ENCODE measurements around the gene RCBTB1. TPM values are rescaled to one million over a fixed set of nuclear protein-coding genes. Genes with fewer than 3 reads are reported as not detected.

Gene RCBTB1
- total RNA-seq, 1 donor from 2014 or later: 11.9 TPM

- TF ChIP-seq, protein P1, sequence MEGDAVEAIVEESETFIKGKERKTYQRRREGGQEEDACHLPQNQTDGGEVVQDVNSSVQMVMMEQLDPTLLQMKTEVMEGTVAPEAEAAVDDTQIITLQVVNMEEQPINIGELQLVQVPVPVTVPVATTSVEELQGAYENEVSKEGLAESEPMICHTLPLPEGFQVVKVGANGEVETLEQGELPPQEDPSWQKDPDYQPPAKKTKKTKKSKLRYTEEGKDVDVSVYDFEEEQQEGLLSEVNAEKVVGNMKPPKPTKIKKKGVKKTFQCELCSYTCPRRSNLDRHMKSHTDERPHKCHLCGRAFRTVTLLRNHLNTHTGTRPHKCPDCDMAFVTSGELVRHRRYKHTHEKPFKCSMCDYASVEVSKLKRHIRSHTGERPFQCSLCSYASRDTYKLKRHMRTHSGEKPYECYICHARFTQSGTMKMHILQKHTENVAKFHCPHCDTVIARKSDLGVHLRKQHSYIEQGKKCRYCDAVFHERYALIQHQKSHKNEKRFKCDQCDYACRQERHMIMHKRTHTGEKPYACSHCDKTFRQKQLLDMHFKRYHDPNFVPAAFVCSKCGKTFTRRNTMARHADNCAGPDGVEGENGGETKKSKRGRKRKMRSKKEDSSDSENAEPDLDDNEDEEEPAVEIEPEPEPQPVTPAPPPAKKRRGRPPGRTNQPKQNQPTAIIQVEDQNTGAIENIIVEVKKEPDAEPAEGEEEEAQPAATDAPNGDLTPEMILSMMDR (conservative IDR thresholded peaks at IDR 0.05; ENCODE audit: low read depth, low read length): no peak
- no peak overlapping the region for H3K4me3 ChIP-seq (ENCODE audit: low read depth, low read length)
- peak; percentile 32 for DNase-seq (ENCODE audit: low read depth)
Observed at GRCh38 chr13:49540552-49540951, 44.8 kb downstream of the RCBTB1 start.

GRCh38 chr13:49539746-49540145, 45.6 kb downstream of the RCBTB1 start:
- TF ChIP-seq, protein P1 (conservative IDR thresholded peaks at IDR 0.05; ENCODE audit: low read depth, low read length): no peak
- no peak for DNase-seq (ENCODE audit: low read depth)
- no peak overlapping the region for H3K4me3 ChIP-seq (ENCODE audit: low read depth, low read length)

DNA sequence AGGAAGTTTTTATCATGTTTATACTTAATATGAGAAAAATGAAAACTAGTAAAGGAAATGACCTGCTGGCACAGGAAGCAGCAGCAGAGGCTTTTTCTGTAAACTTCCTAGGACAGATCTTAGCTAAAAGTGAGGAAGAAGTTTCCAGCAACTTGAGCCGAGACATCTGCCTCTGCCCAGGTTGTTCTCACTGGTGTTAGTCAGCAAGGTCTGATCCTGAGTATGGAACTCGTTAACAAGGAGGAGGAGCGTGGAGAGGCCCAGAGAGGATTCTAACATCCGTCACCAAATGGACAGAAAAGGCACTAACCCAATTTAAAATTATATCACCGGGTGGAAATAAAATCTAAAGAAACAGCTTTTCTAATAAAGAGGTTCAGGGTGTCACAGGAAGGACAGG, 46.0 kb downstream of the RCBTB1 start:
- H3K4me3 ChIP-seq (ENCODE audit: low read depth, low read length): no peak overlapping the region
- TF ChIP-seq, protein P1 (conservative IDR thresholded peaks at IDR 0.05; ENCODE audit: low read depth, low read length): no peak
- DNase-seq (ENCODE audit: low read depth): no peak

- no peak overlapping the region for H3K4me3 ChIP-seq (ENCODE audit: low read depth, low read length)
- TF ChIP-seq, protein P1 (conservative IDR thresholded peaks at IDR 0.05; ENCODE audit: low read depth, low read length): no peak
- DNase-seq (ENCODE audit: low read depth): no peak
Observed at GRCh38 chr13:49538404-49538803, 47.0 kb downstream of the RCBTB1 start.

DNA sequence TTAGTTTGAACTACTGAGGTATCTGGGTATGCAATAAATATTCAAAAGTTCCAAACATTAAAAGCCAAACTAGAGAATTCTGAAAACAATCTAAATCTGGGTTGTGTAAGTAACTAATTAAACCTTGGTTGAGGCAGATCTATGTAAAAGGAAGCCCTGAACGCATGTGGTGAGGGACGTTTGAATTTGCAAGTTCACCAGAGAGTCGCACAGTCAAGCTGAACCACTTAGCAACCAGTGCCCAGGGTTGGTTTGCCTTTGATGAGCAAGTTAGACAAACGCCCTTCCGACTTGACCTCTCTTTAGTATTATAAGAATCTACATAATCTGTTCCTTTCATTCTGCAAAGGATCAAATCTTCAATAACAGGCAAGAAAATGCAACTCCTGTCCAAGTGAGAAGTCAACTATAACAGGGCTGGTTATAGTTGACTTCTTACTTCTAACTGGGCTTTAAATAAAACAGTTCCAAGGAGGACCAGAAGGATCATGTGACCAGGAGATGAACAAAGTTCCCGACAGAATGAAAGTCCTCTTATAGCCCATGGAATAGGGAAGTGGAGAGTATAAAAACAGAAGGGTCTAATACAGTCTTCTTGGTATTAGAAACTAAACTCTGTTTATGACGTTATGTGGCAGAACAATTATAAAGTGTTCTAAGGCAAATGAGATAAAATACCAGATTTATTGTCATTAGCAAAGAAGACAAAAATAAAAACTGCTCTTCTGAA, 49.0 kb downstream of the RCBTB1 start:
- H3K4me3 ChIP-seq (ENCODE audit: low read depth, low read length): no peak overlapping the region
- DNase-seq (ENCODE audit: low read depth): no peak
- TF ChIP-seq, protein P1 (conservative IDR thresholded peaks at IDR 0.05; ENCODE audit: low read depth, low read length): no peak

GRCh38 chr13:49533591-49534269, 51.6 kb downstream of the RCBTB1 start:
- TF ChIP-seq, protein P1 (conservative IDR thresholded peaks at IDR 0.05; ENCODE audit: low read depth, low read length): no peak
- no peak overlapping the region for H3K4me3 ChIP-seq (ENCODE audit: low read depth, low read length)
- no peak for DNase-seq (ENCODE audit: low read depth)
